Sigmoid colon (tissue), 4 donors: ENCODE results near the gene PODXL.

Experiments
- CTCF ChIP-seq, 4 experiments: fragments of 450-650 bp in 3 of 4; fragments of 200-600 bp in 1 of 4; IDR thresholded peaks; one replicate each; pipeline ENCODE4 v1.5.1; 2016 to 2019; ENCODE audit warnings: antibody characterized with exemption in 4 of 4, mild to moderate bottlenecking in 3 of 4, moderate library complexity in 2 of 4
- EP300 ChIP-seq, 4 donors: sonication (generic); formaldehyde crosslinking; IDR thresholded peaks; one replicate each; pipeline ENCODE4 v1.6.1; 2017; ENCODE audit warnings: antibody characterized with exemption in 4 of 4
- POLR2A ChIP-seq, 2 donors: fragments of 450-650 bp; IDR thresholded peaks; one replicate each; pipeline ENCODE4 v1.6.1; 2016; ENCODE audit warnings: antibody characterized with exemption in 2 of 2, mild to moderate bottlenecking in 2 of 2, moderate library complexity in 2 of 2

GRCh38 chr7:131502810-131503508 lies 53.5 kb downstream of the PODXL start:
- TF ChIP-seq EP300 (IDR thresholded peaks at IDR 0.05) (no peak), CTCF (IDR thresholded peaks at IDR 0.05) (no peak), POLR2A (IDR thresholded peaks at IDR 0.05) (no peak)
